Measurements from ENCODE around the gene CUTA.

DNA sequence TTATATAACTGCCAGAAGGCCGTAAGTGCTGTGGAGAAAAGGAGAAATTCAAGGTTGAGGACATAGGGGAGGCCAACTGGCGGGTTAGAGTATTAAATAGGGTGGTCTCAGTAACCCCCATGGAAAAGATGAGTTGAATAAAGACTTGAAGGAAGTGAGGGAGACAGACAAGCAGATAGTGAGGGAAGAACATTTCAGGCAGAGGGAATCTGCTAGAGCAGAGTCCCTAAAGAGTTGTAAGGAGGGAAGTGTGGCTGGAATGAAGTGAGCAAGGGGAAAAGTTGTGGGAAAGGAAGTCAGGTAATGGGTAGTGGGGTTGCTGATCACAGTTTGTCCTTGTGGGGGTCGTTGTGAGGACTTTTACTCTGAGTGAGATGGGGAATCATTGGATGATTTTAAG is 24.9 kb downstream of the CUTA start:
- TF ChIP-seq POLR2AphosphoS5 (IDR thresholded peaks at IDR 0.05; ENCODE audit: borderline replicate concordance, low read depth, low read length) (no peak), EZH2 (IDR thresholded peaks at IDR 0.05) (no peak)

All from SK-N-MC (cell line).